ENCODE data around the gene NDUFAF2. TPM values are rescaled to one million over a fixed set of nuclear protein-coding genes. Genes with fewer than 3 reads are reported as not detected.

The NDUFAF2 gene
- polyA plus RNA-seq, 1 experiment: 42.0 TPM

GRCh38 chr5:61059499-61059898, 114.5 kb downstream of the NDUFAF2 start:
- TF ChIP-seq, protein P1, sequence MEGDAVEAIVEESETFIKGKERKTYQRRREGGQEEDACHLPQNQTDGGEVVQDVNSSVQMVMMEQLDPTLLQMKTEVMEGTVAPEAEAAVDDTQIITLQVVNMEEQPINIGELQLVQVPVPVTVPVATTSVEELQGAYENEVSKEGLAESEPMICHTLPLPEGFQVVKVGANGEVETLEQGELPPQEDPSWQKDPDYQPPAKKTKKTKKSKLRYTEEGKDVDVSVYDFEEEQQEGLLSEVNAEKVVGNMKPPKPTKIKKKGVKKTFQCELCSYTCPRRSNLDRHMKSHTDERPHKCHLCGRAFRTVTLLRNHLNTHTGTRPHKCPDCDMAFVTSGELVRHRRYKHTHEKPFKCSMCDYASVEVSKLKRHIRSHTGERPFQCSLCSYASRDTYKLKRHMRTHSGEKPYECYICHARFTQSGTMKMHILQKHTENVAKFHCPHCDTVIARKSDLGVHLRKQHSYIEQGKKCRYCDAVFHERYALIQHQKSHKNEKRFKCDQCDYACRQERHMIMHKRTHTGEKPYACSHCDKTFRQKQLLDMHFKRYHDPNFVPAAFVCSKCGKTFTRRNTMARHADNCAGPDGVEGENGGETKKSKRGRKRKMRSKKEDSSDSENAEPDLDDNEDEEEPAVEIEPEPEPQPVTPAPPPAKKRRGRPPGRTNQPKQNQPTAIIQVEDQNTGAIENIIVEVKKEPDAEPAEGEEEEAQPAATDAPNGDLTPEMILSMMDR (IDR thresholded peaks at IDR 0.05; ENCODE audit: low read depth, low read length): no peak
- Histone ChIP-seq H3K4me3 (ENCODE audit: low read depth, low read length) (no peak overlapping the region), H3K9me3 (ENCODE audit: control insufficient read depth, insufficient read depth, low read length) (no peaks in the 10 kb centered on the region; the same call in 1 of the 2 replicates), H3K27ac (ENCODE audit: low read depth, low read length) (no peak overlapping the region), H3K27me3 (ENCODE audit: control insufficient read depth, insufficient read depth, low read length) (no peaks in the 10 kb centered on the region)
- no peak for DNase-seq (ENCODE audit: low read depth, low spot score)
- CTCF ChIA-PET: interaction anchor here (1.0 to 1.7 kb wide), 4 partner anchors 49 to 1084 kb away, joined by 3 to 9 read pairs (median 4); partner anchors contain the start of gene DEPDC1B
- POLR2A ChIA-PET: interaction anchor here (0.8 kb wide), 1 partner anchor 272 kb away, joined by 3 read pairs; no protein-coding TSS in a partner anchor

GRCh38 chr5:61069150-61069549, 124.1 kb downstream of the NDUFAF2 start:
- H3K4me3 ChIP-seq (ENCODE audit: low read depth, low read length): no peak overlapping the region
- no peak for DNase-seq (ENCODE audit: low read depth, low spot score)
- CTCF ChIA-PET: interaction anchor here (0.6 to 3.0 kb wide), 2 partner anchors 14 to 74 kb away, joined by 4 to 11 read pairs; no protein-coding TSS in a partner anchor
- no peaks in the 10 kb centered on the region for H3K27me3 ChIP-seq (ENCODE audit: control insufficient read depth, insufficient read depth, low read length)
- POLR2A ChIA-PET: interaction anchor here (0.7 kb wide), 1 partner anchor 262 kb away, joined by 4 read pairs; no protein-coding TSS in a partner anchor
- TF ChIP-seq, protein P1 (IDR thresholded peaks at IDR 0.05; ENCODE audit: low read depth, low read length): no peak
- no peak overlapping the region for H3K27ac ChIP-seq (ENCODE audit: low read depth, low read length)
- no peaks in the 10 kb centered on the region for H3K9me3 ChIP-seq (ENCODE audit: control insufficient read depth, insufficient read depth, low read length)

GRCh38 chr5:61071526-61071925, 126.5 kb downstream of the NDUFAF2 start:
- Histone ChIP-seq H3K27ac (ENCODE audit: low read depth, low read length) (no peak overlapping the region), H3K27me3 (ENCODE audit: control insufficient read depth, insufficient read depth, low read length) (no peaks in the 10 kb centered on the region), H3K9me3 (ENCODE audit: control insufficient read depth, insufficient read depth, low read length) (no peaks in the 10 kb centered on the region), H3K4me3 (ENCODE audit: low read depth, low read length) (no peak overlapping the region)
- ChIA-PET CTCF (interaction anchor here (3.0 kb wide), 1 partner anchor 16 kb away, joined by 11 read pairs; no protein-coding TSS in a partner anchor), POLR2A (no interaction called here)
- no peak for DNase-seq (ENCODE audit: low read depth, low spot score)
- TF ChIP-seq, protein P1 (IDR thresholded peaks at IDR 0.05; ENCODE audit: low read depth, low read length): no peak

DNA sequence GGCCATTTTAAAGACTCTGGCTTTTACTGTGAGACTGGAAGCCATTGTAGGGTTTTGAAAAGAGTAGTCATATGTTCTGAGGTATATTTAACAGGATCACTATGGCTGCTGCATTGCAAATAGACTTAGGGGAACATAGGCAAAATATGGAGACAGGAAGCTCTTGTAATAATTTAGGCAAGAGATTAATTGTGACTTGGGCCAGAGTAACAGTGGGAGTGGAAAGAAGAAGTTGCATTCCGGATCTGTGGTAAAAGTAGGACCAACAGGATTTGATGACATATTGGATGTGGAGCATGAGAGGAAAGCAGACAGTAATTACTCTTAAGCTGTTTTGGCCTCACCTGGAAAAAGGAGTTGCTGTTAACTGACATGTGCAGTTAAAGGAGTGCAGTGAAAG, 131.6 kb downstream of the NDUFAF2 start:
- CTCF ChIA-PET: no interaction called here
- POLR2A ChIA-PET: no interaction called here
- TF ChIP-seq, protein P1 (IDR thresholded peaks at IDR 0.05; ENCODE audit: low read depth, low read length): no peak
- Histone ChIP-seq H3K9me3 (ENCODE audit: control insufficient read depth, insufficient read depth, low read length) (no peaks in the 10 kb centered on the region), H3K27me3 (ENCODE audit: control insufficient read depth, insufficient read depth, low read length) (no peaks in the 10 kb centered on the region), H3K27ac (ENCODE audit: low read depth, low read length) (no peak overlapping the region), H3K4me3 (ENCODE audit: low read depth, low read length) (no peak overlapping the region)
- DNase-seq (ENCODE audit: low read depth, low spot score): no peak

GRCh38 chr5:61081741-61082140, 136.7 kb downstream of the NDUFAF2 start:
- TF ChIP-seq, protein P1 (IDR thresholded peaks at IDR 0.05; ENCODE audit: low read depth, low read length): no peak
- no peak for DNase-seq (ENCODE audit: low read depth, low spot score)
- Histone ChIP-seq H3K27ac (ENCODE audit: low read depth, low read length) (no peak overlapping the region), H3K27me3 (ENCODE audit: control insufficient read depth, insufficient read depth, low read length) (no peaks in the 10 kb centered on the region), H3K9me3 (ENCODE audit: control insufficient read depth, insufficient read depth, low read length) (no peaks in the 10 kb centered on the region), H3K4me3 (ENCODE audit: low read depth, low read length) (no peak overlapping the region)
- ChIA-PET POLR2A (no interaction called here), CTCF (no interaction called here)

Measured in AG04450 (cell line).